ENCODE results near the gene TRPC6.
"Not testable (repeated sequence)": the region's sequence is repeated elsewhere in the genome, so short reads cannot be mapped to it uniquely, and the experiment has no call there.

TRPC6 gene

GRCh38 chr11:101523193-101523592 is 60.6 kb downstream of the TRPC6 start:
- no peak for DNase-seq

GRCh38 chr11:101521821-101522220 is 62.0 kb downstream of the TRPC6 start:
- no peak for DNase-seq

- no peak for DNase-seq
Observed at GRCh38 chr11:101516546-101516945, 67.3 kb downstream of the TRPC6 start.

- DNase-seq: no peak
Observed at GRCh38 chr11:101511065-101511464, 72.7 kb downstream of the TRPC6 start.

GRCh38 chr11:101510591-101510990 is 73.2 kb downstream of the TRPC6 start:
- DNase-seq: no peak

GRCh38 chr11:101509922-101510321 is 73.9 kb downstream of the TRPC6 start:
- no peak for DNase-seq

GRCh38 chr11:101508370-101508769 is 75.4 kb downstream of the TRPC6 start:
- no peak for DNase-seq

- no peak for DNase-seq
Observed at GRCh38 chr11:101498891-101499290, 84.9 kb downstream of the TRPC6 start.

- no peak for DNase-seq
Observed at GRCh38 chr11:101497291-101497690, 86.5 kb downstream of the TRPC6 start.

- DNase-seq: no peak
Observed at GRCh38 chr11:101487775-101488174, 96.0 kb downstream of the TRPC6 start.

GRCh38 chr11:101482556-101483124 is 101.2 kb downstream of the TRPC6 start:
- DNase-seq: no peak

- DNase-seq: peak in 8 of 56 donors; percentile 1 to 49 (median 12)
Observed at GRCh38 chr11:101478587-101479369, 105.0 kb downstream of the TRPC6 start.

GRCh38 chr11:101477926-101478325 is 105.9 kb downstream of the TRPC6 start:
- no peak for DNase-seq

- DNase-seq: no peak
Observed at GRCh38 chr11:101476191-101476590, 107.6 kb downstream of the TRPC6 start.

- no peak for DNase-seq
Observed at GRCh38 chr11:101475699-101476098, 108.1 kb downstream of the TRPC6 start.

GRCh38 chr11:101474666-101475065 is 109.1 kb downstream of the TRPC6 start:
- DNase-seq: no peak

- no peak for DNase-seq
Observed at GRCh38 chr11:101470881-101471520, 112.8 kb downstream of the TRPC6 start.

GRCh38 chr11:101470419-101470818 is 113.4 kb downstream of the TRPC6 start:
- DNase-seq: no peak

GRCh38 chr11:101466352-101466751 is 117.5 kb downstream of the TRPC6 start:
- peak in 1 of 56 donors; percentile 3 for DNase-seq

- not testable (repeated sequence) for DNase-seq
Observed at GRCh38 chr11:101464388-101464787, 119.4 kb downstream of the TRPC6 start.

- no peak for DNase-seq
Observed at GRCh38 chr11:101459020-101459419, 124.8 kb downstream of the TRPC6 start.

- no peak for DNase-seq
Observed at GRCh38 chr11:101458161-101458560, 125.6 kb downstream of the TRPC6 start.

GRCh38 chr11:101456812-101457211 is 127.0 kb downstream of the TRPC6 start:
- DNase-seq: no peak

Data from nucleus accumbens (tissue), 56 donors.